GM12878 (cell line): ENCODE results near the gene LARP1B. TPM values are rescaled to one million over a fixed set of nuclear protein-coding genes. Genes with fewer than 3 reads are reported as not detected.
"Not testable (repeated sequence)": the region's sequence is repeated elsewhere in the genome, so short reads cannot be mapped to it uniquely, and the experiment has no call there.

Experiments
- ATAC-seq: fragments of 200-7000 bp; cut with Tn5 transposase; 3 replicates; pipeline ENCODE4 v1.9.1; 2020; ENCODE audit warnings: mild to moderate bottlenecking, moderate library complexity
- BruUV-seq: library from RNA; stranded (reverse); fragments of 400-500 nt; replicated peaks from 2 replicates; lab custom pipeline; 2021; lab: Mats Ljungman, UMichigan
- CTCF ChIA-PET: fragments of 300-600 bp; sonication (Branson Sonifier 250); formaldehyde crosslinking; extraction: SDS; loops from one replicate; lab custom pipeline; 2021; ENCODE audit warnings: inconsistent platforms; lab: Yijun Ruan, JAX
- POLR2A ChIA-PET: fragments of 350-600 bp; formaldehyde crosslinking; extraction: SDS; loops from one replicate; lab custom pipeline; 2021; ENCODE audit warnings: inconsistent platforms; lab: Charles Lee
- RAD21 ChIA-PET: fragments of 300-600 bp; sonication (Branson Sonifier 250); formaldehyde crosslinking; loops from one replicate; lab custom pipeline; 2023; ENCODE audit warnings: antibody characterized with exemption; ENCODE audit not compliant: unreplicated experiment; lab: Charles Lee
- SMC1A ChIA-PET: fragments of 300-600 bp; sonication (Branson Sonifier 250); formaldehyde crosslinking; loops from one replicate; lab custom pipeline; 2023; ENCODE audit not compliant: unreplicated experiment, uncharacterized antibody; lab: Charles Lee
- DNase-seq: peaks from one replicate; pipeline ENCODE4 v3.0.0-alpha.2; 2011; ENCODE audit warnings: low read depth, low spot score
- FAIRE-seq: peaks from 3 replicates; lab custom pipeline; 2011; peaks lifted over from hg19 to GRCh38; lab: Jason Lieb, UNC
- H2AFZ ChIP-seq: 2 replicates; pipeline ENCODE4 v1.6.0; 2011; ENCODE audit warnings: low read depth, low read length, control low read depth; ENCODE audit not compliant: control insufficient read depth
- H3K27ac ChIP-seq: 2 replicates; pipeline ENCODE4 v1.5.1; 2011; ENCODE audit warnings: control low read depth; ENCODE audit not compliant: control insufficient read depth, insufficient read depth
- H3K27me3 ChIP-seq, 2 experiments: replicated peaks in 1 of 2; 2 replicates each; pipeline versions ENCODE4 v1.6.0 to v1.6.1; 2011; ENCODE audit warnings: low read length in 1 of 2; ENCODE audit not compliant: control insufficient read depth in 2 of 2, insufficient read depth in 2 of 2
- H3K36me3 ChIP-seq, 2 experiments: 2 replicates each; pipeline ENCODE4 v1.5.1; 2011; ENCODE audit warnings: low read length in 1 of 2; ENCODE audit not compliant: control insufficient read depth in 2 of 2, insufficient read depth in 2 of 2
- H3K4me1 ChIP-seq: 2 replicates; pipeline ENCODE4 v1.6.1; 2011; ENCODE audit warnings: mild to moderate bottlenecking, low read length, moderate library complexity, mixed read lengths; ENCODE audit not compliant: control insufficient read depth, insufficient read depth
- H3K4me2 ChIP-seq: 2 replicates; pipeline ENCODE4 v1.6.0; 2011; ENCODE audit warnings: control low read depth; ENCODE audit not compliant: control insufficient read depth, insufficient read depth
- H3K4me3 ChIP-seq: fragments of 200-600 bp; sonication (generic); 2 replicates; pipeline ENCODE4 v1.5.1; 2016
- H3K79me2 ChIP-seq: 2 replicates; pipeline ENCODE4 v1.6.0; 2011; ENCODE audit warnings: low read length; ENCODE audit not compliant: control insufficient read depth, insufficient read depth
- H3K9ac ChIP-seq: 2 replicates; pipeline ENCODE4 v1.8.0; 2011; ENCODE audit warnings: low read length, control low read depth, mixed read lengths; ENCODE audit not compliant: control insufficient read depth, insufficient read depth
- H3K9me3 ChIP-seq: replicated peaks from 3 replicates; pipeline ENCODE4 v1.5.1; 2011; ENCODE audit warnings: mild to moderate bottlenecking, low read length; ENCODE audit not compliant: control insufficient read depth, insufficient read depth
- H4K20me1 ChIP-seq: 2 replicates; pipeline ENCODE4 v1.6.0; 2011; ENCODE audit not compliant: control insufficient read depth, insufficient read depth
- ASH2L ChIP-seq: fragments of 300-600, 200-600 bp; sonication (generic); IDR thresholded peaks from 2 replicates; pipeline ENCODE4 v1.6.1; 2017; ENCODE audit warnings: low read depth, mild to moderate bottlenecking, borderline replicate concordance
- BACH1 ChIP-seq: fragments of 450-650 bp; IDR thresholded peaks from 2 replicates; pipeline ENCODE4 v1.6.1; 2017; ENCODE audit warnings: mild to moderate bottlenecking, borderline replicate concordance
- CREB1 ChIP-seq: IDR thresholded peaks from 2 replicates; pipeline ENCODE4 v1.6.1; 2012; ENCODE audit warnings: low read depth, mild to moderate bottlenecking, inconsistent platforms
- CUX1 ChIP-seq: IDR thresholded peaks from 2 replicates; pipeline ENCODE4 v1.6.1; 2012; ENCODE audit warnings: improper control_type of control experiment, low read depth, low read length; ENCODE audit not compliant: insufficient replicate concordance
- GABPA ChIP-seq: IDR thresholded peaks from 2 replicates; pipeline ENCODE4 v1.6.1; 2014; ENCODE audit warnings: antibody characterized with exemption, low read depth, mild to moderate bottlenecking, inconsistent platforms
- HDAC6 ChIP-seq: fragments of 200-600 bp; sonication (generic); IDR thresholded peaks from one replicate; pipeline ENCODE4 v1.8.0; 2017; ENCODE audit warnings: antibody characterized with exemption; ENCODE audit not compliant: unreplicated experiment
- MYB ChIP-seq: fragments of 150-350 bp; IDR thresholded peaks from 2 replicates; pipeline ENCODE4 v1.6.1; 2014; ENCODE audit warnings: mild to moderate bottlenecking, low read depth, low read length, borderline replicate concordance
- NFYB ChIP-seq: IDR thresholded peaks from 2 replicates; pipeline ENCODE4 v1.6.1; 2011; ENCODE audit warnings: low read depth, mild to moderate bottlenecking, low read length, improper control_type of control experiment, moderate library complexity; ENCODE audit not compliant: insufficient read depth
- PAX5 ChIP-seq: IDR thresholded peaks from 2 replicates; pipeline ENCODE4 v1.6.1; 2011; ENCODE audit warnings: low read depth, low read length, borderline replicate concordance
- RCOR1 ChIP-seq: conservative IDR thresholded peaks from 2 replicates; pipeline ENCODE4 v1.6.1; 2012; ENCODE audit warnings: low read depth, low read length, improper control_type of control experiment
- SMAD5 ChIP-seq: IDR thresholded peaks from 2 replicates; pipeline ENCODE4 v1.6.1; 2016; ENCODE audit warnings: antibody characterized with exemption, low read depth
- SREBF1 ChIP-seq: IDR thresholded peaks from 2 replicates; pipeline ENCODE4 v1.6.1; 2012; ENCODE audit warnings: mild to moderate bottlenecking, low read length
- SUZ12 ChIP-seq: fragments of 200-600 bp; sonication (generic); IDR thresholded peaks from one replicate; pipeline ENCODE4 v1.6.1; 2018; ENCODE audit warnings: antibody characterized with exemption, mild to moderate bottlenecking; ENCODE audit not compliant: unreplicated experiment
- WGBS: methylation state at CpG from one replicate; pipeline ENCODE4 v1.1.6; 2016; ENCODE audit warnings: low lambda C conversion rate; ENCODE audit not compliant: insufficient replicate concordance, insufficient coverage; ENCODE audit errors: missing lambda C conversion rate; 5-methylcytosine and 5-hydroxymethylcytosine counted together
- in situ Hi-C: fragments of 300-500 bp; cut with MboI; formaldehyde crosslinking; loops from 9 replicates; pipeline ENCODE4 v1.14.3; 2018; ENCODE audit warnings: mixed read lengths
- intact Hi-C: fragments of 100-400 bp; cut with micrococcal nuclease; formaldehyde crosslinking; loops from one replicate; pipeline ENCODE4 v1.14.2; 2022; ENCODE audit not compliant: unreplicated experiment
- polyA plus RNA-seq, 11 experiments: library from polyadenylated mRNA; depleted of rRNA in 4 of 11; unstranded in 6 of 11; stranded (reverse) in 5 of 11; fragments of >200 nt; fragmentation: Nextera tagmentation in 4 of 11; fragmentation: Illumina TruSeq in 1 of 11; extraction: Ambion mirVana in 4 of 11; extraction: Trizol in 1 of 11; gene quantifications; 1 replicate in 1 of 11; 2 replicates in 10 of 11; pipeline versions ENCODE4 v1.2.1 to v1.2.3, GENCODE V29; 2011 to 2016; ENCODE audit warnings: inconsistent platforms in 2 of 11, missing spikeins in 2 of 11, low read depth in 1 of 11
- total RNA-seq, 4 experiments: library from RNA; depleted of rRNA in 3 of 4; stranded (reverse); fragments of >200 nt in 3 of 4; fragmentation: Illumina TruSeq in 1 of 4; extraction: Trizol in 1 of 4; gene quantifications; 2 replicates each; pipeline versions ENCODE4 v1.2.1 to v1.2.3, GENCODE V29; 2013 to 2021

LARP1B gene
- total and polyA plus RNA-seq, 10 of the 15 experiments (the other 5 are each of a cell fraction or from before 2014, with no cell fraction given), result 9.2 to 30.9 (median 14.7) TPM

GRCh38 chr4:128039568-128039967, 21.5 kb upstream of the LARP1B start:
- intact Hi-C loops, result no loop called here
- no peak overlapping the region for H2AFZ ChIP-seq
- no peaks in the 10 kb centered on the region for H3K36me3 ChIP-seq
- ATAC-seq, result no peak
- TF ChIP-seq SREBF1 (no peak), CREB1 (no peak), SMAD5 (no peak), HDAC6 (no peak), RCOR1 (no peak), MYB (no peak), PAX5 (no peak), CUX1 (no peak), NFYB (no peak), BACH1 (no peak), SUZ12 (no peak), GABPA (no peak), ASH2L (no peak)
- FAIRE-seq, result no peak
- H4K20me1 ChIP-seq, result no peaks in the 10 kb centered on the region
- no TSS peak for BruUV-seq
- H3K9me3 ChIP-seq, result no peaks in the 10 kb centered on the region
- ChIA-PET SMC1A (no interaction called here), RAD21 (no interaction called here), CTCF (no interaction called here), POLR2A (no interaction called here)
- no peak for DNase-seq
- H3K27me3 ChIP-seq, result no peaks in the 10 kb centered on the region
- no peak overlapping the region for H3K4me3 ChIP-seq
- no peak overlapping the region for H3K4me2 ChIP-seq
- WGBS, result 94% methylated on average over 1 of the region's 1 CpG
- in situ Hi-C loops, result no loop called here
- no peak overlapping the region for H3K27ac ChIP-seq
- no peaks in the 10 kb centered on the region for H3K79me2 ChIP-seq
- no peak overlapping the region for H3K9ac ChIP-seq
- H3K4me1 ChIP-seq, result no peaks in the 10 kb centered on the region

DNA sequence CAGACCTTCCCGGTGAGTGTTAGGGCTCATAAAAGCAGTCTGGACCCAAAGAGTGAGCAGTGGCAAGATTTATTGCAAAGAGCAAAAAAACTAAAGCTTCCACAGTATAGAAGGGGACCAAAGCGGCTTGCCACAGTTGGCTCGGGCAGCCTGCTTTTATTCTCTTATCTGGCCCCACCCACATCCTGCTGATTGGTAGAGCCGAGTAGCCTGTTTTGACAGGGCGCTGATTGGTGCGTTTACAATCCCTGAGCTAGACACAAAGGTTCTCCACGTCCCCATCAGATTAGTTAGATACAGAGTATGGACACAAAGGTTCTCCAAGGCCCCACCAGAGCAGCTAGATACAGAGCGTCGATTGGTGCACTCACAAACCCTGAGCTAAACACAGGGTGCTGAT, 14.1 kb upstream of the LARP1B start:
- WGBS, result 89% methylated on average over 9 of the region's 9 CpGs
- FAIRE-seq, H3K4me3 ChIP-seq, H2AFZ ChIP-seq, POLR2A ChIA-PET, H3K79me2 ChIP-seq, SMC1A ChIA-PET, H3K9ac ChIP-seq, H3K27me3 ChIP-seq, DNase-seq, RAD21 ChIA-PET, H3K4me2 ChIP-seq, H4K20me1 ChIP-seq, CTCF ChIA-PET, intact Hi-C loops, in situ Hi-C loops, ATAC-seq, H3K9me3 ChIP-seq, BruUV-seq, H3K36me3 ChIP-seq, H3K4me1 ChIP-seq, H3K27ac ChIP-seq: not testable (repeated sequence)
